GM12878 (cell line): ENCODE results near the gene CEACAM3. TPM values are rescaled to one million over a fixed set of nuclear protein-coding genes. Genes with fewer than 3 reads are reported as not detected.
"Not testable (repeated sequence)": the region's sequence is repeated elsewhere in the genome, so short reads cannot be mapped to it uniquely, and the experiment has no call there.

Experiments used
- ATAC-seq: fragments of 200-7000 bp; cut with Tn5 transposase; 3 replicates; pipeline ENCODE4 v1.9.1; 2020; ENCODE audit warnings: mild to moderate bottlenecking, moderate library complexity
- BruUV-seq: library from RNA; stranded (reverse); fragments of 400-500 nt; replicated peaks from 2 replicates; lab custom pipeline; 2021; lab: Mats Ljungman, UMichigan
- CTCF ChIA-PET: fragments of 300-600 bp; sonication (Branson Sonifier 250); formaldehyde crosslinking; extraction: SDS; loops from one replicate; lab custom pipeline; 2021; ENCODE audit warnings: inconsistent platforms; lab: Yijun Ruan, JAX
- POLR2A ChIA-PET: fragments of 350-600 bp; formaldehyde crosslinking; extraction: SDS; loops from one replicate; lab custom pipeline; 2021; ENCODE audit warnings: inconsistent platforms; lab: Charles Lee
- RAD21 ChIA-PET: fragments of 300-600 bp; sonication (Branson Sonifier 250); formaldehyde crosslinking; loops from one replicate; lab custom pipeline; 2023; ENCODE audit warnings: antibody characterized with exemption; ENCODE audit not compliant: unreplicated experiment; lab: Charles Lee
- SMC1A ChIA-PET: fragments of 300-600 bp; sonication (Branson Sonifier 250); formaldehyde crosslinking; loops from one replicate; lab custom pipeline; 2023; ENCODE audit not compliant: unreplicated experiment, uncharacterized antibody; lab: Charles Lee
- DNase-seq: peaks from one replicate; pipeline ENCODE4 v3.0.0-alpha.2; 2011; ENCODE audit warnings: low read depth, low spot score
- FAIRE-seq: peaks from 3 replicates; lab custom pipeline; 2011; peaks lifted over from hg19 to GRCh38; lab: Jason Lieb, UNC
- H2AFZ ChIP-seq: 2 replicates; pipeline ENCODE4 v1.6.0; 2011; ENCODE audit warnings: low read depth, low read length, control low read depth; ENCODE audit not compliant: control insufficient read depth
- H3K27ac ChIP-seq: 2 replicates; pipeline ENCODE4 v1.5.1; 2011; ENCODE audit warnings: control low read depth; ENCODE audit not compliant: control insufficient read depth, insufficient read depth
- H3K27me3 ChIP-seq, 2 experiments: replicated peaks in 1 of 2; 2 replicates each; pipeline versions ENCODE4 v1.6.0 to v1.6.1; 2011; ENCODE audit warnings: low read length in 1 of 2; ENCODE audit not compliant: control insufficient read depth in 2 of 2, insufficient read depth in 2 of 2
- H3K36me3 ChIP-seq, 2 experiments: 2 replicates each; pipeline ENCODE4 v1.5.1; 2011; ENCODE audit warnings: low read length in 1 of 2; ENCODE audit not compliant: control insufficient read depth in 2 of 2, insufficient read depth in 2 of 2
- H3K4me1 ChIP-seq: 2 replicates; pipeline ENCODE4 v1.6.1; 2011; ENCODE audit warnings: mild to moderate bottlenecking, low read length, moderate library complexity, mixed read lengths; ENCODE audit not compliant: control insufficient read depth, insufficient read depth
- H3K4me2 ChIP-seq: 2 replicates; pipeline ENCODE4 v1.6.0; 2011; ENCODE audit warnings: control low read depth; ENCODE audit not compliant: control insufficient read depth, insufficient read depth
- H3K4me3 ChIP-seq: fragments of 200-600 bp; sonication (generic); 2 replicates; pipeline ENCODE4 v1.5.1; 2016
- H3K79me2 ChIP-seq: 2 replicates; pipeline ENCODE4 v1.6.0; 2011; ENCODE audit warnings: low read length; ENCODE audit not compliant: control insufficient read depth, insufficient read depth
- H3K9ac ChIP-seq: 2 replicates; pipeline ENCODE4 v1.8.0; 2011; ENCODE audit warnings: low read length, control low read depth, mixed read lengths; ENCODE audit not compliant: control insufficient read depth, insufficient read depth
- H3K9me3 ChIP-seq: replicated peaks from 3 replicates; pipeline ENCODE4 v1.5.1; 2011; ENCODE audit warnings: mild to moderate bottlenecking, low read length; ENCODE audit not compliant: control insufficient read depth, insufficient read depth
- H4K20me1 ChIP-seq: 2 replicates; pipeline ENCODE4 v1.6.0; 2011; ENCODE audit not compliant: control insufficient read depth, insufficient read depth
- ASH2L ChIP-seq: fragments of 300-600, 200-600 bp; sonication (generic); IDR thresholded peaks from 2 replicates; pipeline ENCODE4 v1.6.1; 2017; ENCODE audit warnings: low read depth, mild to moderate bottlenecking, borderline replicate concordance
- EED ChIP-seq: sonication (generic); IDR thresholded peaks from 2 replicates; pipeline ENCODE4 v1.6.1; 2016; ENCODE audit warnings: antibody characterized with exemption, low read depth
- EGR1 ChIP-seq, 2 experiments: IDR thresholded peaks; 1 replicate in 1 of 2; 2 replicates in 1 of 2; pipeline ENCODE4 v1.6.1; 2011 to 2012; ENCODE audit warnings: low read depth in 2 of 2, low read length in 2 of 2, borderline replicate concordance in 1 of 2, mild to moderate bottlenecking in 1 of 2, moderate library complexity in 1 of 2
- FOXK2 ChIP-seq: fragments of 450-650 bp; IDR thresholded peaks from 2 replicates; pipeline ENCODE4 v1.6.1; 2017; ENCODE audit warnings: mild to moderate bottlenecking, moderate library complexity
- IKZF1 ChIP-seq: fragments of 450-650 bp; conservative IDR thresholded peaks from 2 replicates; pipeline ENCODE4 v1.6.1; 2017; ENCODE audit warnings: antibody characterized with exemption, mild to moderate bottlenecking
- MEF2A ChIP-seq: IDR thresholded peaks from 2 replicates; pipeline ENCODE4 v1.6.1; 2011; ENCODE audit warnings: low read depth, mild to moderate bottlenecking, low read length, moderate library complexity; ENCODE audit not compliant: insufficient read depth
- NKRF ChIP-seq: fragments of 450-650 bp; conservative IDR thresholded peaks from 2 replicates; pipeline ENCODE4 v1.6.1; 2017; ENCODE audit warnings: mild to moderate bottlenecking, moderate library complexity
- NR2C1 ChIP-seq: fragments of 450-650 bp; IDR thresholded peaks from 2 replicates; pipeline ENCODE4 v1.6.1; 2017; ENCODE audit warnings: antibody characterized with exemption, mild to moderate bottlenecking, moderate library complexity
- PAX8 ChIP-seq: fragments of 450-650 bp; IDR thresholded peaks from 2 replicates; pipeline ENCODE4 v1.6.1; 2017; ENCODE audit warnings: mild to moderate bottlenecking, moderate library complexity
- SP1 ChIP-seq: IDR thresholded peaks from one replicate; pipeline ENCODE4 v1.6.1; 2011; ENCODE audit warnings: low read depth, low read length
- SUZ12 ChIP-seq: fragments of 200-600 bp; sonication (generic); IDR thresholded peaks from one replicate; pipeline ENCODE4 v1.6.1; 2018; ENCODE audit warnings: antibody characterized with exemption, mild to moderate bottlenecking; ENCODE audit not compliant: unreplicated experiment
- ZBED1 ChIP-seq: IDR thresholded peaks from 2 replicates; pipeline ENCODE4 v1.6.1; 2016; ENCODE audit warnings: borderline replicate concordance
- ZNF217 ChIP-seq: fragments of 450-650 bp; IDR thresholded peaks from 2 replicates; pipeline ENCODE4 v1.6.1; 2017; ENCODE audit warnings: antibody characterized with exemption, mild to moderate bottlenecking
- WGBS: methylation state at CpG from one replicate; pipeline ENCODE4 v1.1.6; 2016; ENCODE audit warnings: low lambda C conversion rate; ENCODE audit not compliant: insufficient replicate concordance, insufficient coverage; ENCODE audit errors: missing lambda C conversion rate; 5-methylcytosine and 5-hydroxymethylcytosine counted together
- in situ Hi-C: fragments of 300-500 bp; cut with MboI; formaldehyde crosslinking; loops from 9 replicates; pipeline ENCODE4 v1.14.3; 2018; ENCODE audit warnings: mixed read lengths
- intact Hi-C: fragments of 100-400 bp; cut with micrococcal nuclease; formaldehyde crosslinking; loops from one replicate; pipeline ENCODE4 v1.14.2; 2022; ENCODE audit not compliant: unreplicated experiment
- polyA plus RNA-seq, 11 experiments: library from polyadenylated mRNA; depleted of rRNA in 4 of 11; unstranded in 6 of 11; stranded (reverse) in 5 of 11; fragments of >200 nt; fragmentation: Nextera tagmentation in 4 of 11; fragmentation: Illumina TruSeq in 1 of 11; extraction: Ambion mirVana in 4 of 11; extraction: Trizol in 1 of 11; gene quantifications; 1 replicate in 1 of 11; 2 replicates in 10 of 11; pipeline versions ENCODE4 v1.2.1 to v1.2.3, GENCODE V29; 2011 to 2016; ENCODE audit warnings: inconsistent platforms in 2 of 11, missing spikeins in 2 of 11, low read depth in 1 of 11
- total RNA-seq, 4 experiments: library from RNA; depleted of rRNA in 3 of 4; stranded (reverse); fragments of >200 nt in 3 of 4; fragmentation: Illumina TruSeq in 1 of 4; extraction: Trizol in 1 of 4; gene quantifications; 2 replicates each; pipeline versions ENCODE4 v1.2.1 to v1.2.3, GENCODE V29; 2013 to 2021
- TF ChIP-seq, protein P1 (sequence below): fragments of 450-650 bp; IDR thresholded peaks from 2 replicates; pipeline ENCODE4 v1.6.1; 2018; ENCODE audit warnings: borderline replicate concordance, mild to moderate bottlenecking; ENCODE audit not compliant: partially characterized antibody

CEACAM3 gene
- total and polyA plus RNA-seq, 10 of the 15 experiments (the other 5 are each of a cell fraction or from before 2014, with no cell fraction given), result not detected

- no peak overlapping the region for H3K27ac ChIP-seq
- RAD21 ChIA-PET, result no interaction called here
- no peaks in the 10 kb centered on the region for H3K79me2 ChIP-seq
- no peak overlapping the region for H3K9ac ChIP-seq
- TF ChIP-seq ASH2L, result no peak
- TF ChIP-seq IKZF1, result no peak
- TF ChIP-seq, protein P1, sequence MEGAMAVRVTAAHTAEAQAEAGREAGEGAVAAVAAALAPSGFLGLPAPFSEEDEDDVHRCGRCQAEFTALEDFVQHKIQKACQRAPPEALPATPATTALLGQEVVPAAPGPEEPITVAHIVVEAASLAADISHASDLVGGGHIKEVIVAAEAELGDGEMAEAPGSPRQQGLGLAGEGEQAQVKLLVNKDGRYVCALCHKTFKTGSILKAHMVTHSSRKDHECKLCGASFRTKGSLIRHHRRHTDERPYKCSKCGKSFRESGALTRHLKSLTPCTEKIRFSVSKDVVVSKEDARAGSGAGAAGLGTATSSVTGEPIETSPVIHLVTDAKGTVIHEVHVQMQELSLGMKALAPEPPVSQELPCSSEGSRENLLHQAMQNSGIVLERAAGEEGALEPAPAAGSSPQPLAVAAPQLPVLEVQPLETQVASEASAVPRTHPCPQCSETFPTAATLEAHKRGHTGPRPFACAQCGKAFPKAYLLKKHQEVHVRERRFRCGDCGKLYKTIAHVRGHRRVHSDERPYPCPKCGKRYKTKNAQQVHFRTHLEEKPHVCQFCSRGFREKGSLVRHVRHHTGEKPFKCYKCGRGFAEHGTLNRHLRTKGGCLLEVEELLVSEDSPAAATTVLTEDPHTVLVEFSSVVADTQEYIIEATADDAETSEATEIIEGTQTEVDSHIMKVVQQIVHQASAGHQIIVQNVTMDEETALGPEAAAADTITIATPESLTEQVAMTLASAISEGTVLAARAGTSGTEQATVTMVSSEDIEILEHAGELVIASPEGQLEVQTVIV, result no peak
- TF ChIP-seq PAX8, result no peak
- TF ChIP-seq NKRF, result no peak
- TF ChIP-seq NR2C1, result no peak
- TF ChIP-seq SP1, result no peak
- no peak for TF ChIP-seq ZBED1
- TF ChIP-seq MEF2A, result no peak
- TF ChIP-seq FOXK2, result no peak
- no peak for TF ChIP-seq ZNF217
- no peak for TF ChIP-seq EED
- no peak for TF ChIP-seq EGR1 (IDR thresholded peaks at IDR 0.05; ENCODE audit: borderline replicate concordance in 1 of 2, low read depth in 2 of 2, low read length in 2 of 2)
- no peak for TF ChIP-seq SUZ12
- H3K4me1 ChIP-seq, result no peaks in the 10 kb centered on the region
- BruUV-seq, result no TSS peak
- no peaks in the 10 kb centered on the region; a peak in 3 of 4 replicates for H3K27me3 ChIP-seq
- no peak overlapping the region for H3K4me2 ChIP-seq
- POLR2A ChIA-PET, result no interaction called here
- H3K36me3 ChIP-seq, result no peaks in the 10 kb centered on the region
- H3K9me3 ChIP-seq, result no peaks in the 10 kb centered on the region
- intact Hi-C loops (no loop called here), in situ Hi-C loops (no loop called here)
- SMC1A ChIA-PET, result interaction anchor here (1.0 kb wide), 1 partner anchor 10 kb away, joined by 3 read pairs; no protein-coding TSS in a partner anchor
- DNase-seq (no peak), ATAC-seq (no peak), FAIRE-seq (no peak)
- CTCF ChIA-PET, result interaction anchor here (0.9 to 1.2 kb wide), 2 partner anchors 13 to 26 kb away, joined by 4 to 6 read pairs; no protein-coding TSS in a partner anchor
- no peak overlapping the region for H3K4me3 ChIP-seq
- no peaks in the 10 kb centered on the region for H4K20me1 ChIP-seq
- 3% methylated on average over 2 of the region's 2 CpGs for WGBS
- H2AFZ ChIP-seq, result no peak overlapping the region
Observed at GRCh38 chr19:41767115-41767514, 29.3 kb upstream of the CEACAM3 start.

DNA sequence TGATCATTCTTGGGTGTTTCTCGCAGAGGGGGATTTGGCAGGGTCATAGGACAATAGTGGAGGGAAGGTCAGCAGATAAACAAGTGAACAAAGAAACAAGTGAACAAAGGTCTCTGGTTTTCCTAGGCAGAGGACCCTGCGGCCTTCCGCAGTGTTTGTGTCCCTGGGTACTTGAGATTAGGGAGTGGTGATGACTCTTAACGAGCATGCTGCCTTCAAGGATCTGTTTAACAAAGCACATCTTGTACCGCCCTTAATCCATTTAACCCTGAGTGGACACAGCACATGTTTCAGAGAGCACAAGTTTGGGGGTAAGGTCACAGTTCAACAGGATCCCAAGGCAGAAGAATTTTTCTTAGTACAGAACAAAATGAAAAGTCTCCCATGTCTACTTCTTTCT, 28.3 kb upstream of the CEACAM3 start:
- H3K4me1 ChIP-seq, H2AFZ ChIP-seq, H3K79me2 ChIP-seq, BruUV-seq, H3K27ac ChIP-seq, RAD21 ChIA-PET, POLR2A ChIA-PET, H3K9me3 ChIP-seq, DNase-seq, in situ Hi-C loops, H3K36me3 ChIP-seq, H3K4me2 ChIP-seq, H4K20me1 ChIP-seq, H3K27me3 ChIP-seq, intact Hi-C loops, ATAC-seq, FAIRE-seq, H3K4me3 ChIP-seq, H3K9ac ChIP-seq: not testable (repeated sequence)
- ChIA-PET CTCF (interaction anchor here (0.9 to 1.2 kb wide), 2 partner anchors 14 to 25 kb away, joined by 4 to 6 read pairs; no protein-coding TSS in a partner anchor), SMC1A (interaction anchor here (1.0 kb wide), 1 partner anchor 9 kb away, joined by 3 read pairs; no protein-coding TSS in a partner anchor)
- WGBS, result 48% methylated on average over 5 of the region's 5 CpGs
